ENCODE results near the gene SLAMF1.
A peak's percentile ranks its signal among the peaks of the same experiment; 100 is the strongest.

Gene SLAMF1

GRCh38 chr1:160622501-160623226 is 24.2 kb downstream of the SLAMF1 start:
- no peak for DNase-seq

GRCh38 chr1:160621633-160622413 is 25.0 kb downstream of the SLAMF1 start:
- peak; percentile 19 for DNase-seq

- DNase-seq = no peak
Measured at GRCh38 chr1:160620942-160621632, 25.8 kb downstream of the SLAMF1 start.

GRCh38 chr1:160619742-160620277 is 27.0 kb downstream of the SLAMF1 start:
- no peak for DNase-seq

GRCh38 chr1:160618763-160619274 is 28.0 kb downstream of the SLAMF1 start:
- DNase-seq = peak; percentile 25

GRCh38 chr1:160618327-160618726 is 28.5 kb downstream of the SLAMF1 start:
- no peak for DNase-seq

- DNase-seq = no peak
Measured at GRCh38 chr1:160615660-160616059, 31.2 kb downstream of the SLAMF1 start.

- DNase-seq = no peak
Measured at GRCh38 chr1:160614410-160614809, 32.4 kb downstream of the SLAMF1 start.

- DNase-seq = no peak
Measured at GRCh38 chr1:160612613-160613218, 34.1 kb downstream of the SLAMF1 start.

- no peak for DNase-seq
Measured at GRCh38 chr1:160610569-160611242, 36.1 kb downstream of the SLAMF1 start.

- DNase-seq = no peak
Measured at GRCh38 chr1:160608941-160609340, 37.9 kb downstream of the SLAMF1 start.

GRCh38 chr1:160608514-160608913 is 38.3 kb downstream of the SLAMF1 start:
- no peak for DNase-seq

- no peak for DNase-seq
Measured at GRCh38 chr1:160608057-160608456, 38.8 kb downstream of the SLAMF1 start.

GRCh38 chr1:160607672-160608032 is 39.2 kb downstream of the SLAMF1 start:
- DNase-seq = no peak

- DNase-seq = peak; percentile 77
Measured at GRCh38 chr1:160607011-160607671, 39.7 kb downstream of the SLAMF1 start.

GRCh38 chr1:160606611-160607010 is 40.2 kb downstream of the SLAMF1 start:
- DNase-seq = no peak

GRCh38 chr1:160605792-160606479 is 40.9 kb downstream of the SLAMF1 start:
- no peak for DNase-seq

- DNase-seq = no peak
Measured at GRCh38 chr1:160605205-160605604, 41.6 kb downstream of the SLAMF1 start.

GRCh38 chr1:160597705-160598104 is 49.1 kb downstream of the SLAMF1 start:
- DNase-seq = no peak

GRCh38 chr1:160597051-160597450 is 49.8 kb downstream of the SLAMF1 start:
- no peak for DNase-seq

- DNase-seq = no peak
Measured at GRCh38 chr1:160590488-160590887, 56.4 kb downstream of the SLAMF1 start.
